ENCODE data around the gene SSC5D.
"Not testable (repeated sequence)": the region's sequence is repeated elsewhere in the genome, so short reads cannot be mapped to it uniquely, and the experiment has no call there.

The SSC5D gene

DNA sequence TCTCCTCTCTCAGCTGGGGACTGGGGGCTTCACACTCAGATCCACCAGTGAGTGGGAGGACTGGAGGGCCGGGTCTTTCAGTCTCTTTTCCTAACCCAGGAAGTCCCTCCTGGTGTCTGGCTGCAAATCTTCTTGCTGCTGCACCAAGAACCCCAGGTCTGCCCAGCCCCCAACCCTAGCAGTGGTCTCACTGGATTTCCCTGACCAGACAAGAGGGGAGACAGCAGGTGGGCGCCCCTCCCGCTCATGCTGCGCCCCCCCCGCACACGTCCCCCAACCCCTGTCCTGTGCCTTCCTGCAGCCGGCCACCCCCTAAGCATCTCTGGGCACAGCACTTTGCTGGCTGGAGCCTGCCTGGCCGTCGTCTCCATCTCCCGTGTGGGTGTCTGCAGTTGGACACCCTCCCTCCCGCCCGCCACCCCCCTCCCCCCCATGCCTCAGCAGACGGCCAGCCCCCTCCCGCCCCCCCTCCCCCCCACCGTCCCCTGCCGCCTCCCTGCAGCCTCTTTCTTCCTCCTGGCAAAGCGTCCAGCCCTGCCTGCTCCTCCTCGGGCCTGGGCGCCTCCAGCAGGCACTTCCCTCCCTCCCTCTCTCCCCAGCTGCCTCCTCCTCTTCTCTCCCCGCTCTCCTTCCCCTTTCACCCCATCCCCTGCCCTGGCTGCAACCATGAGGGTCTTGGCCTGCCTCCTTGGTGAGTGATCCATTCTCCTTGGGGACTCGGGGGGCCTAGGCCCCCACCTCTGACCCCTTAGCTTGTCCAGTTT lies at the start of gene SSC5D:
Gene SSC5D, plus strand, starts transcription at position 513 of the 764 bp plus-strand sequence. Its CDS starts 154 bp downstream, at position 667.
- no peak for DNase-seq

- no peak for DNase-seq
Measured at GRCh38 chr19:55439052-55439451, 49.2 kb upstream of the SSC5D start.

GRCh38 chr19:55440411-55441105 lies 47.7 kb upstream of the SSC5D start:
- DNase-seq, result no peak

- no peak for DNase-seq
Measured at GRCh38 chr19:55441319-55441691, 46.9 kb upstream of the SSC5D start.

GRCh38 chr19:55441692-55442321 lies 46.4 kb upstream of the SSC5D start:
- DNase-seq, result no peak

- DNase-seq, result no peak
Measured at GRCh38 chr19:55442372-55442961, 45.8 kb upstream of the SSC5D start.

- no peak for DNase-seq
Measured at GRCh38 chr19:55443045-55443823, 45.0 kb upstream of the SSC5D start, which contains the start of gene SHISA7. Gene SHISA7, minus strand, starts transcription at chr19:55443300. Its CDS starts 437 bp downstream, at chr19:55442863.

- no peak for DNase-seq
Measured at GRCh38 chr19:55443824-55444480, 44.3 kb upstream of the SSC5D start.

DNA sequence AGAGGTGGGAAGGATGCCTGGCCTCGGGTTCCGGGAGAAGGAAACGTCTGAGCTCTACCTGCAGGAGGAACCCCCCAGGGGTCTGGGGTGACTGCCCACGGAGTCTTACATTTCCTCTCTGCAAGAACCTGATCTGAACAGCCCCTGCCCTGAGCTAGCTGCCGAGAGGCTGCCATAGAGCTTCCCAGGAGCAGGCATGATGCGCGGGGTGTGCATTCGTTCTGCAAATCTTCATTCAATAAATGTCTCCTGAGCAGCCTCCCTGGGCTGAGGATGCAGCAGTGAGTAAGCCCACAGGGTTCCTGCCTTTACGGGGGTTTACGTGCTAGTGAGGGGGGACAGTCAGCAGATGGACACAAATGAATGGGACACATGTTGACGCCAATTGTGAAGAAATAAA lies 43.6 kb upstream of the SSC5D start:
- no peak for DNase-seq

DNA sequence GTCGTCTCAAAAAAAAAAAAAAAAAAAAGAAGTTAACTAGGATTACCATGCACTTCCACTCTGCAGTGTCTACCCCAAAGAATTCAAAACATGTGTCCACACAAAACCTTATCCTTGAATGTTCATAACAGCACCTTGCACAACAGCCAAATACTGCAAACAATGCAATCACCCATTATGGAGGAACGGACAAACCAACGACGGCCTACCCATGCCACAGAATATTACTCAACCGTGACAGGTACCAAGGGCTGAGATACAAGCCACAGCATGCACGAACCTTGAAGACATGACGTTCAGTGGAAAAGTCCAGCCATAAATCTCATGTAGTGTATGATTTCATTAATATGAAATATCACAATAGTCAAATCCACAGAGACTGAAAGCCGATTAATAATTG lies 42.2 kb upstream of the SSC5D start:
- DNase-seq, result no peak

DNA sequence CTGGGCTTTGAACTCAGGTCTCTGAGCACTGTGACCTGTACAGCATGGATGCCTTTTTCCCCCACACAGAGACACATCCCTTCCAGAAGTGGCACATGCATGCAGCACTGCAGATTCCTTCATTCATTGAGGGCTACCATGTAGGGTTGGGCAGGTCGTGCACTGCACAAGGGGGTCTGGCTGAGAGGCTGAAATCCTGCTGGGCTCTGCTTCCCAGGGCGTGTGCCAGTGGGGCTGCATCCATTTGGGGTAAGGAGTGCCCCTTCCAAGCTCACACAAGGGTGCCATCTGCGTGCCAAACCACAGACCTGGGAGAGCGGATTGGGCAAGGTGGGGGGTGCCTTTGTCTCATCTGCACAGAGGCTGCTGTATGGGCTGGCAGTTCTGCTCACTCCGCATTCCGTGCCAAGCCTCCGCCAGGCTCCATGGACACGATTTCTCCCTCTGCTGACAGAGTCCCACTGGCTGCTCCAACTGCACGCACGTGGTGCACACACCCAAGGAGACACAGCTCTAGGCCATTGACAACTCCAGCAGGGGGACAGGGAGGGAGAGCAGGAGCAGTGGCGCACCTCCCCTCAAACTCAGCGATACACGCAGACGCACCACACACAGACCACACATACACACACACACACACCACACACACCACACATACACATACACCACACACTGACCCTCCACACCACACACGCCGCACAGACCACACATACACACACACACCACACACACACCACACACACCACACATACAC lies 40.6 kb upstream of the SSC5D start:
- DNase-seq, result no peak

- not testable (repeated sequence) for DNase-seq
Measured at GRCh38 chr19:55448175-55448490, 40.1 kb upstream of the SSC5D start.

DNA sequence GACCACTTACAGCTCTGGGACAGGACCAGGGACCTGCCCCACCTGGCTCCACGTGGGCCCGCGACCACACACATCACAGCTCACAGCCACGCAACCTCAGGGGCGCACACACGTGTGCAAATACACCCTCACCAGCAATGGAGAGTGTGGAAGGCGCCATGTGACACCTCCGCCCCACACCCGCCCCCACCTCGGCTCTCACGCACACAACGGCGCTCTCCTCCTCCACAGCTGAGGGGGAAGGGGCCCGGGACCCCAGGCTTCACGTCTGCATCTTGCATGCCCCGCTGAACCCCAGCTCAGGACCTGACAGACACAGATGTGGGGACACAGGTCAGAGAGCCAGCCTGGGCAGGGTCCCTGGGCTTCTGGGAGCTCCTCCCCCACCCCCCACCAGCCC lies 38.8 kb upstream of the SSC5D start:
- DNase-seq, result no peak

DNA sequence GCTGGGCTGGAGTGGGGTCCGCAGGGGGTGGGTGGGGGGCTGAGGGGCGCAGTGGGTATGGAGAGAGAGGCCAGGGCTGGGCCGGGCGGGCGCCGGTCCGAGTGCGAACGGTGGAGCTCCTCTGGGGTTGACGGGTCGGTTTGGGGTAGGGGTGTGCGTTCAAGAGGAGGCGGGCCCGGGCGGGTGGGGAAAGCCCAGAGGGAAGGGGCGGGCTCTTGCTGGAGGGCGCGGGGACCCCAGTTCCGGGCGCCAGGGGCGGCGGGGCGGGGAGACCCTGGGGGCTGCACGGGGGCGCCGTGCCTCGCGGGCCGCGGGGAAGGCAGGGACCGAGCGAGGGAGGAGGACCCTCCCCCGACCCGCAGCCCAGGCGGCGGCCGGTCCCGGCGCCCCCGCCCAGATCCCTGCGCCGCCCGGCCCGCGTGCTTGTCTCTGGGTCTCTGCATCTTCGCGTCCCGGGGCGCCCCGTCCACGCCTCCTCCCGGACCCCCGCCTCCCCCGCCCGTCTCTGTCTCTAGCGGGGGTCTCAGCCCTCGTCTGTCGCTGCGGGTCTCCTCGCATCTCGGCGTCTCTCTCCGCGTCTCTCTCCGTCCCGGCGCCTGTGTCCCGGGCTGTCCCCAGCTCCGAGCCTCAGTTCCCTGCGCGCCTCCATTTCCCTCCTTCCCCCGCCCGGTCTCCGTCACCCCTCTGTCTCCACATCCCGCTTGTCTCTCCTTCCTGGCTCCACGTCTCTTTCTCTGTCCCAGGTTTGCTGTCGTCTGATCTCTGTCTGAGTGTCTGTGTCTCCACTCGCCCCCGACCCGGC lies 36.9 kb upstream of the SSC5D start:
- no peak for DNase-seq

DNA sequence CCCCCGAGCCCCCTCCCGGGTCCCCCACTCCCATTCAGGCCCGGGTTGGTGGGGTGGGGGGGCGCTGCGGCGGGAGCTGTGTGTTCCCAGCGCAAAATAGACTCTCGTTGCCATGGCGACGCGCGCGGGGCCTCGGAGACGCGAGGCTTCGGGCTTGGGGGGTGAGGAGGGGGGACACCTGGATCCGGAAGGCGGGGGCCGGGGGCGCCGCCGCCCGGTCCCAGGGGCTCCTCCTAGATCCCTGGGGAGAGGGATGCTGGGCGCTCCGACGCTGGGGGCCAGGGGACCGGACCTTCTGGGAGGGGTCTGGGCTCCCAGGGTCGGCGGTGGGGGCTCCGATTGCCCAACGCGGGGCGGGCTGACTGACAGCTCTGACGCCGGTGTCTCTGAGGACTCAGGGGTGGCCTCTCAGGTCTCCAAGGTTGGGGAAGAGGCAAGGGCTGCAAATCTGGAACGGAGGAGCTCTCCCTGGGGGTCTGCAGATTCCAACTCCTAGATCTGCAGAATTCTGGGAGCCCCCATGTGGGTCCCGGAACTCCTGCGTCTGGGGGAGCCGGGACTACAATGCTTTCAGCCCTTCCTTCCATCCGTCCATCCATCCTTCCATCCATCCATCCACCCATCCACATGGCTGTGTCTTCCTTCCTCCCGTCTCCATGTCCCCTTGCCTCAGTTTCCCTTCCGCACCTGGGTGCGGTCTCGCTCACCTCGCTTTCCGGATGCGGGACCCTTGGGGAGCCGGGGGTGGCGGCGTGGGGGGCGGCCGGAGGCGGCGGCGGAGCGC lies 36.1 kb upstream of the SSC5D start:
- DNase-seq, result no peak

DNA sequence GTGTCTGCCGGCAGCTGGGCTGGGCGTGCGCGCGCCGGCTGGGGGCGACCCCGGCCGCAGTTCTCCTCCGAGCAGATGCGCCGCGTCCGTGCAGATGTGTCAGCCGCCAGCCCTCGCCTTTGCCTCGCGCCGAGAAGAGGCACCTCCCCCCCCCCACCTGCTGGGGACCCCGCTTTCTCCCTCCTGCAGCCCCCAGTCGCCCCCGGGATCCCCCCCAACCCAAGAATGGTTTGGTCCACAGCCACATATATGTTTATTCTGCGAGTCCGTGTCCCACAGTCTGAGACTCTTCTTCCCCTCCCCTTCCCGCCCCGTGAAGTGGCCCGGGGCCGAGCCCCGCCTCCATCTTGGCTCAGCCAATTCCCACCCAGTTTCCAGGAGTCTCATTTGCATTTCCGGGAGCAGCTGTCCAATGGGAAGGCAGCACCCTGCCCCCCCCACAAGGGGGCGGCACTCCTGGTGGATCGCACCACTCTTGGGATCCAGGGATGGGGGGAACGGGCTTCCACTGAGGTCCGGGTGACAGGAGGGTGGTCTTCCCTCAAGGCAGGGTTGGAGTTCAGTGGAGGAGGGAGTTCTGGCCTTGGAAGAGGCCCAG lies 35.4 kb upstream of the SSC5D start:
- DNase-seq, result peak; percentile 67

DNA sequence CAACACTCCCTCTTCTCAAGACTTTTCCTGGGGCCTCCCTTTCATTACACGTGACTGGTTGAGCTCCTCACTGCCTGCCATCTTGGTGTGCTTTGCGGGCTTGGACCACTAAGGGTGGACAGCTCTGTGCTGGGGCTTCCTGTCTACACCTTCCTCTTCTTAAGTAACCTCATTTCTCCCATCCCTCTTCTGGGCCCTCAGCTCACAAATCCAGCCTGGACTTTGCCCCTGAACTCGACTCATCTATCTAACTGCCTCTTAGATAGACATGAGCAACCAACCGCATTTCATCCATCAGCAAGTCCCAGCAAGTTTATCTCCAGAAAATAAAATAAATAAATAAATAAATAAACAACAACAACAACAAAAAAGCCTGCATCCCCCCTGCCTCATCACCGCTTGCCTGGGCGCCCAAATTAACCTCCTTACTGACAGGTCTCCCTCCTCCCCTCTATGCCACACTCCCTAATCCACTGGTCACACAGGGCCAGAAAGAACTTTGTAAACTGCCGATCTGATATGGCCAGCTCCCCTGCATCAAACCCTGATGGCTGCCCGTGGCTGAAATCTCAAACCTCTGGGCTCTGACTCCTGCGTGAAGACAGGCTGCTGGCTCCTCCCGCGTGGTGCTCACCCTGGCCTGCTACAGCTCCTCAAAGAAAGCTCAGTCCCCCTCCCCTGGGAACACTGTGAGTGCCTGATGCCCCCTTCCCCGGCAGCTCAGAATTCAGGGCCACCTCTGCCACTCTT lies 34.5 kb upstream of the SSC5D start:
- no peak for DNase-seq

GRCh38 chr19:55454787-55455243 lies 33.4 kb upstream of the SSC5D start:
- DNase-seq, result peak; percentile 76

All from activated CD8-positive, alpha-beta memory T cell treated with anti-CD3 and anti-CD28 coated beads for 24 hours (primary cell).